Measurements from ENCODE around the gene LDB3.

DNA sequence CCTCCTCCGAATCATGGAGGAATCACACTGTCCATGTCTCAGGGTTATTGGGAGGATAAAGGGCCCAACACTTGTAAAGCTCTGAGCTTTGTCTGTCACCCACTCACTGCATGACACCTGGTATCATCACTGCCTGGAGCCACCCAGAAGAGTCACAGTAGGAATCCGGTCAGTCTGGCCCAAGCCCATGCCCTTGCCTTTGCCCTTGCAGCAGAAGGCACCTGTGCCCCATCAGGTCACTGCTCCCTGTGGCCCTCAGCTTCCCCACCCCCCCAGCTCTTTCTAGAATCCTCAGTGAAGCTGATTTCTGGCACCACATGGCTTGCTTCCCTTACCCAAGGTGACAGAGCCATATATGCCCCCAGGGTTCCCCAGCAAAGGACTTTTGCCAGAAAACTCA lies 14.4 kb downstream of the LDB3 start:
- TF ChIP-seq L3MBTL2 (conservative IDR thresholded peaks at IDR 0.05) (no peak), TARDBP (IDR thresholded peaks at IDR 0.05) (no peak), HDGF (IDR thresholded peaks at IDR 0.05; ENCODE audit: borderline replicate concordance) (no peak), FOXA1 (IDR thresholded peaks at IDR 0.05) (no peak), FOXK2 (IDR thresholded peaks at IDR 0.05) (no peak), FOXM1 (IDR thresholded peaks at IDR 0.05; ENCODE audit: borderline replicate concordance) (no peak), SP1 (IDR thresholded peaks at IDR 0.05) (no peak), SUZ12 (IDR thresholded peaks at IDR 0.05) (no peak), ZNF384 (IDR thresholded peaks at IDR 0.05) (no peak)
- TF ChIP-seq, protein P1, sequence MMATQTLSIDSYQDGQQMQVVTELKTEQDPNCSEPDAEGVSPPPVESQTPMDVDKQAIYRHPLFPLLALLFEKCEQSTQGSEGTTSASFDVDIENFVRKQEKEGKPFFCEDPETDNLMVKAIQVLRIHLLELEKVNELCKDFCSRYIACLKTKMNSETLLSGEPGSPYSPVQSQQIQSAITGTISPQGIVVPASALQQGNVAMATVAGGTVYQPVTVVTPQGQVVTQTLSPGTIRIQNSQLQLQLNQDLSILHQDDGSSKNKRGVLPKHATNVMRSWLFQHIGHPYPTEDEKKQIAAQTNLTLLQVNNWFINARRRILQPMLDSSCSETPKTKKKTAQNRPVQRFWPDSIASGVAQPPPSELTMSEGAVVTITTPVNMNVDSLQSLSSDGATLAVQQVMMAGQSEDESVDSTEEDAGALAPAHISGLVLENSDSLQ (IDR thresholded peaks at IDR 0.05): no peak

Data from HEK293T (cell line).